HG02678 (cell line): ENCODE results near the gene ROR1.

Source experiments
- ATAC-seq: cut with Tn5 transposase; IDR thresholded peaks from one replicate; pipeline ENCODE4 v1.9.1; 2021; ENCODE audit warnings: mild to moderate bottlenecking, moderate library complexity; ENCODE audit not compliant: unreplicated experiment

Gene ROR1

DNA sequence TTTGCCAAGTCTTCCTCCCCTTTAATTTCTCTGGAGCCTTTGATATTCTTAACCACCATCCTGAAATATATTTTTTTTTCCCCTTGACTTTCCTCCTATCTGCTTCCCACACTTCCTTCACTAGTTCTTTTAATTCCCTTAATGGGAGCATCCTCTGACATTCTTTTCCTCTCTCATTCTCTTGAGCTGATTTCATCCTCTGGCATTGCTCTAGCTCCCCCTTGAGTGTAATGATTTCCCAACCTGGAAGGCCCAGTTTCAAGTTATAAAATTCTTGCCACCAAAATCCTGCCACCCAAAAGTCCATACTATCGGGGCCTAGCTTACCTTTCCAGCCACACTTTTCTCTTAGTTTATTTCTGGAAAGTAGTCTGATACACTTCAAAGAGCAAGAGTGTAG is 390.2 kb downstream of the ROR1 start:
- ATAC-seq, result no peak

DNA sequence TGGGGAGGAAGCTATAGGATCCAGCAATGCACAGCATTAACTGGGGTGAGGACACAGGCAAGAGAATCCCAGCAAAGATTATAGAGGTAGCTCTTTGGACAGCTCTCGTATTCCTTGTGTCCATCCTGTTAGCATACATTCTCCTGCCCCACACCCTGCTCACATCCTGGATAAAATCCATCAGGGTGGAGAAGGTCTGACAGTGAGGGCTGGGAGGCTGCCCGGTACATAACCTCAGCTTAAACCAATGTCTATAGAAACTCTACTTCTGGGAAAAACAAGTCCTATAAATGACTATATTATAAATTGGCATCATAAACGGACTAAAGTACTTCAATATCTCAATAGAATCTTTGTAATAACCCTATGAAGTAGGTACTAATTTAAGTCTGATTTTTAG is 392.8 kb downstream of the ROR1 start:
- ATAC-seq, result no peak

DNA sequence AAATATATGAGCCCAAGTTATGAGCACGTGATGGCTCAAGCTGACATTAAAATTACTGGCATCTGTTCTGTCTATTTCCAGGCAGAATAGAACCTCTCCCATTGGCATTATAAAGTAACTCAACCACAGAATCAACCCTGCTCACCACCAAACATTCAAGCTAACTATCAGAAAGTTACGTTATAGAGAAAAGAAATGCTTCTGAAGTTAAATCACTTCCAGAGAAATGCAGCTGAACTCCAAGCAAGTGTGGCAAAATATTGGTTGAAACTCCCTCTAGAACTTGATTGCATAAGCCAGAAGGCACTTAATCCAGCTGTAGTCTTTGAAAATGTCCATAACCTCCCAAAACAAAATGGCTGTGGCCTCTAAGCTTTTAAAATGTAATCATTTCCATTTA is 393.4 kb downstream of the ROR1 start:
- no peak for ATAC-seq

DNA sequence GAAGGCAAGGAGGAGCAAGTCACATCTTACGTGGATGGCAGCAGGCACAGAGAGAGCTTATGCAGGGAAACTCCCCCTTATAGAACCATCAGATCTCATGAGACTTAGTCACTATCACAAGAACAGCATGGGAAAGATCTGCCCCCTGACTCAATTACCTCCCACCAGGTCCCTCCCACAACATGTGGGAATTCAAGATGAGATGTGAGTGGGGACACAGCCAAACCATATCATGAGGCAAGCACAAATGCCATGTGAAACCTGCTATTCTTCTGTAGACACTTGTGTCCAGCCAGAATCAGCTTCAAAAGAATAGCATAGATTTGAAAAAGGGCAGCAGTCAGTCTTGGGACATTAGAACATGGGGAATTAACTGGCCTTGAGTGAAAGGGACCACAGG is 397.4 kb downstream of the ROR1 start:
- no peak for ATAC-seq

DNA sequence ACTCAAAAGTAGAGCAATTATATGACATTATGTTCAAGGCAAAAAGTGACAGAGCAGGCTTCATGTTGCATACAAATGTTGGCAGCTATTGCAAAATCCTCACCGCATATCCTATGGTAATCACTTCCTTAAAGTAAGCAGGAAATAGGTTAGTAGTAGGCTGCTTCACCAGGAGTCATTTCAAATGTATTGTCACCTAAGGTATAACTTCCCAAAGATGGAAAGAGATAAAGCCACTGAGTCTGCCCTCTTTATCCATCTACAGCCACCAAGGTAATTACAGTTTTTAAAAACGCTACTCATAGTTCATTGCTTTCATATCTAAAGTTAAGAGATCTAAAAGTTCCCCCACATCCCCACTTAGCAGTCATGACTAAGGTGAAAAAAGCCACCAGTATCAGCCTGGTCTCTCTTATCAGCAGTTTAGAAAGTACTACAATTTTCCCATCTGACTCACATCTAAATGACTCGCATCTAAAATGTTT is 398.0 kb downstream of the ROR1 start:
- peak; percentile 69 for ATAC-seq

DNA sequence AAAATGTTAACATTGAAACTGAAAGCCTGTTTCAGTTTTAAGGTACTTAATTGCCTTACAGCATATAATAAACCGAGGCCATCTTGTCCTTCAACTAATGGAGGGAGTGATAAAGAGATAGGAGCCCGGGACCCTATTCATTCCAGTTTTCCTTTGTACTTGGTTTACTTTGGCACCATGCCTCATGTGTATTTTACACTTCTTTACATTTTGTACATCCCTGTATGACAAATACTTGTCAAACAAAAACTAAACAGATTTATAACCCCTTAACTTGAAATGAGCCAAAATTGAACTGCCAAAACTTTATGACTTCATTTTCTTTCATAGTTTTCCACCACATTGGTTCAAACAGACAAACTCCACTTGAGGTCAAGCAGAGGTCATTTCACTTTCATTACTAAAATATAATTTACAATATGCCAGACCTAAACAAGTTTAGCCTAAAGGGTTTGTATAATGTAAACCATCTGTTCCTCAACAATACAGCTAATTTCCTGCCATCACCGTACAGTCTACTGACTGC is 398.7 kb downstream of the ROR1 start:
- no peak for ATAC-seq

DNA sequence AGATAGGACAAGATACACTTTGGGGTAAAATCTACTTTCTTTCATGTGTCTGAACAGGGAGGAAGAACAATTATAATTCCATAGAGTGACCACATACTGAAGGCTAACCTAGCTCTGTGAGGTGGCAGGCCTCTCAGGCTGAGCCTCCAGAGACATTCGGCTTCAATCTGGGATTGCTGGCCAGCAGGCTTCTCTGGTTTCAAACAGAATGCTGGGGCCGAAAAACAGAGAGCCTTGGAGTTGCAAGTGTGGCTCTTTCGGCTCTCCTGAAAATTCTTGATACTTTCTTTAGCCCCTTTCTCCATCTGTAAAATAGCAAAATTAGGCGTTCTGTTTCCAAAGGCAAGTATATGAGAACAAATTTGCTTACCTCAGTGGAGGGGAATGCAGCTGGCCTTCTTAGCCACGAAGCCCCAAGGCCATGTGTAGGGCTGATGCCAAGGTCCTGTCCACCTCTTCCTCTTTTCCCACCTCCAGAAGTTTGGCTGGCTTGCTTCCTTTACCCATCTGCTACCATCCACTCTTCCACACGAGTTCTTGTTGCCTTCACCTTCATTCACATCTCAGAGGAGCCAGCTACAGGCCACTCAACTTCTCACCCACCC is 399.6 kb downstream of the ROR1 start:
- ATAC-seq, result no peak

DNA sequence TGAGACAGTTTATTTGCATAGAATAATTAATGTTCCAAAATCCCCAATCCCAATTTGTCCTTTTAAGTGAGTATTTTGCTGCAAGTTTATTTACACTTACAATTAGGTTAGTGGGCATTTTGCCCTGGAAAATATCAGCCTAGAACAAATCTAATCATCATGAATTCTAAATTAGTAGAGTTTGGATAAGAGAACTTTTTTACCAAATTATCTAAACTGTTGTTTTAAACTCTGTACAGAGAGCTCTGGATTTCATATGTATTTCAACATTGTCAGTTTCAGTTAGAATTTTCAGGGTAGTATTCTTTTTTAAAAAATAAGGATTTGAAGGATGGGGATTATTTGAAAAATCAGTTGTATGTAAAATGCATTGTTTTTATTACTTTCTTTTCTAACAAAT is 401.8 kb downstream of the ROR1 start:
- no peak for ATAC-seq

DNA sequence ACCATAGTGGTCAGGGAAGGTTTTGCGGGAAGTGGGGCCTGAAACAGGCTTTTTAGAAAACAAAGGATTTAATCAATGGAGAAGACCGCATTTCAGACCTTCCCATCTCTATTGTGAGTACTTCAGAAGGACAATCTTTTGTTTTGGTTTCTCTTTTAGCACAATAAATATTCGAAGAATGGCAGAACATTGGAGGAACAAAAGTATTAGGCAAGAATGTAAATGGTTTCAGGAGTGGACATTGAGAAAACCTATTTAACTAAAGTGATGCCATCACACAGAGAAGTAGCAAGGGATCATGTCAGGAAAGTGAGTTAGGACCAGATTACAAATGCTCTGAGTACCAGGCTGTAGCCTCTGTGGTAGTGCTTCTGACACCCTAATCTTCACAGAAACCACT is 402.8 kb downstream of the ROR1 start:
- no peak for ATAC-seq

DNA sequence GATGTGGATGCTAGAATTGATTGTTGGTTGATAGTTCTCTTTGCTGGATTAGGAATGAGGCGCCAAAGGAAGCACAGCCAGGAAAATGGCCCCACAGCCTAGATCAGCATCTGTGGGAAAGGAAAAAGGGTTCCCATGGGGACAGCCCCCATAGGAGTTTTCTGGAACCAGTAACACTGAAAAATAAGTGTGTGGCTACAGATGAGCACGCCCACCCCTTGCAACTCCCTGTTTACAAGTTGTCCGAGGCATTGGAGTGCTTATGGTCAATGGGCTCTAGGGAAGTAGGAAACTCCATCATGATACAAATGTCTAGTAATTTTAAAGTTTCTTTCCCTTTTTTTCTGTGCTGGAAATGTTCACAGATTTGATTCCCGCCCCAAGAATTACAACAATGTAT is 405.8 kb downstream of the ROR1 start:
- no peak for ATAC-seq

DNA sequence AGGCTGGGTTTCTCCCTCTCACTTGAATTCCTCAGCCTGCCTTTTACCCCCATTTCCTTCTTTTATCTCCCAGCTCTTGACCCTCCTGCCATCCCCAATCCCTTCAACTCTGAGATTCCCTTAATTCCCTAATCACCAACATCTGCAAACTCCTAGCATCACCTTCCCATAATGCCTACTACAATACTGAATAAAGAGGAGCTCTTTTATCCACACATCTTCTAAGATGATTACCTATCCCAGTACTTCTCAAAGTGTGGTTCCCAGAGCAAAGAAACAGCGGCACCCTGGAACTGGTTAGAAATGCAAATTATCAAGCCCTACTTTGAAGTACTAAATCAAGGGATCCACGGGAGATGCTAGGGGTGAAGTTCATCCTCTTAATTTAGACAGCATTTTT is 408.4 kb downstream of the ROR1 start:
- ATAC-seq, result no peak

DNA sequence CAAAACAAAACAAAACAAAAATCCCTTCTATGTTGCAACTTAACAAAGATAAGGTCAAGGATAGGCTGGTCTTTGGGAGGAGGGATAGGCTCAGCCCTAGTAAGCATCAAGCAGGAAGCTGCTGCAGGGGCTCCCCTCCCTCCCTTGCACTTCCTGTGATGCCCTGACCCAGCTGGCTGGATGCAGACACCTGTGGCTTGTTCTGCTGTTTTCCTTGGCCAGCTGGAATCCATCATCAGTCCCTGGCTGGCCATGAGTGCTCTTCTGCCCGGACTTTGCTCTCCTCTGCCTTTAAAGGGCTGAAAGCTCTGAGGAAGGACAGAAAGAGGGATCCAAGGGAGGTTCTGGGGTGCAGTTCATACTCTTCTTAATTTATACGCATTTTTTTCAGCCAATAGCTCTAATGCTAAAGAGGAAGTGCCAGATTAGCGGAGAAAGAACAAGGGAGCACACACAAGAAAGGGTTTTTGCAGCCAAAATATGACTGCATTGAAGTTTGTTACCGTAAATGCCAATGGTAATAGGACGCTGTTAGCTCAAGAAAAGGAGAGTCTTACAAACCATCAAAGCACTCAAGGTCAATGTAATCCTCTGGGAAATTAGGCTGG is 409.7 kb downstream of the ROR1 start:
- no peak for ATAC-seq

DNA sequence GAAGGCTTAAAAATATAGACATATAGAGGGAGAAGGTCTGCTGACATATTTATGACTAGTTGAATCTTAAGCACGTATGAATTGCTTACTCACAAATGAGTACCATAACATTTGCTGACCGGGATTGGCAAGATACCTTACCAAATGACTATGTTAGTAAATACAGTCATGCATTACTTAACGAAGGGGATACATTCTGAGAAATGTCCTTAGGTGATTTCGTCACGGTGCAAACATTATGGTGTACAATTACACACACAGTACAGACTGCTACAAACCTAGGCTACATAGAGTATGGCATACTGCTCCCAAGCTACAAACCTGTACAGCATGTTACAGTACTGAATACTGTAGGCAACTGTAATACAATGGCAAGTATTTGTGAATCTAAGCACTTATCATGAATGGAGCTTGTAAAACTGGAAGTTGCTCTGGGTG is 410.2 kb downstream of the ROR1 start:
- no peak for ATAC-seq

DNA sequence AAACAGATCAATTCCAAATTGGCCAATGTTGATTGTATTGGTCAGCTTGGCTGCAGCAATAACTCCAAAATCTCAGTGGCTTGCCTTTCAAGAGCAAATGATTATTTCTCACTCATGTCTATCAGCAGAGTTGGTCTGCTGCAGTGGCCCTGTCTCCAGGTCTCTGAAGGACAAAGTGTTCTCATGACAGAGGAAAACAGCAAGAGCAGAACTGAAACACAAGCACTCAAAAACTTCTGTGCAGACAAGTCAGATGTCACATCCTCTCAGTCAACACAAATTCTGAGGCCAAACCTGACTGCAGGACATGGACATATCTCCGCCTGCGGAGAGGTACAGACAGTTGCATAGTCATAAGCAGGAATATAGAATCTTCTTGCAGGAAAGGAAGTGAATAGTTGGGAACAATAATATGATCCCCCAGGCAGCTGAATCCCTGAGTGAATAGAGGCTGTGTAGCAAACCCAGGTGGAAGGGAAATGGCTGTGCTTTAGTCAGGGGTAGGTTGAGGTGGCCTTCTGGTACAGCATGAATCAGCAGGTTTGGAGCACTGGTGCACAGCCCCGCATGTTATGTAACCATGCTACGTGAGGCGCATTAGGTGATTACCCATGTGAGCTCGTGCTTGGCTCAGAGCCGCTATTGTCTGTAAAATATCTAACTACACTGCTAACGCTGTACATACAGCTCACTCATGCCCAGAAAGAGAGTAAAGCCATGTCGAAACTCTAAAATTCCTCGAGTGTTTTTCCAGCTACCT is 412.5 kb downstream of the ROR1 start:
- no peak for ATAC-seq

DNA sequence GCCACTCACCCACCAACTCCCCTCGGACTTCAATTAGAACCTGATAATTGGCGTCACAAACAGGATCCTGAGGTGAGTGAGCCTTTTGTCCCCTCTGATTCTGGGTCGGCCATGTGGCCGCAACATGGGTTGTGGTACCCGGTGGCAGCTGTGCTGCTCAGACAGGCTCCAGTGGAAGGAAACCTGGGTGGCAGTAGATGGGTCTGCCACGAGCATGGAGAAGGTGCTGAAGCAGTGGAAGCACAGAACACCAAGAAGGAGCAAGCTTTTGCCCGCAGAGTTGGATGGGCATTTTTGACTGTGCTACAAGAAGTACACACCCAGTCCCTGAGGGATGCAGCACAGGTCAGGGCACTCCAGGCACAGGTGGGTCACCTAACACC is 413.1 kb downstream of the ROR1 start:
- no peak for ATAC-seq

DNA sequence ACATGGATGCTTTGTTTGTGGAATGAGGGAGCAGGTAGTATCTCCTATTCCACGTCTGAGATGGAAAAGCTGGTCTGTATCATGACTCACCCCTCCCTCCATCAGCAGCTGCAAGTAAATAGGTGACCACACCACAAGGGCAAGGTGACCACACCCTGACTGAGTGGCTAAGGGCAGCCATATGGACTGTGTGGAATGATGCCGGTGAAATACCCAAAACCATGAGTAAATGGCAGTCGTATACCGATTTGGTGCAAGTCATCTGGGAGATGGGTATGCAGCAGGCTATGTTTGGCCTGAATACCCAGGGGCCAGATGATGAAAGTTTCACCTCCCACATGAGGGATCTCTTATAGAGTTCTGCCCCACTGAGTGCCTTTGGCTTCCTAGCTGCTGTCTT is 413.8 kb downstream of the ROR1 start:
- ATAC-seq, result no peak

DNA sequence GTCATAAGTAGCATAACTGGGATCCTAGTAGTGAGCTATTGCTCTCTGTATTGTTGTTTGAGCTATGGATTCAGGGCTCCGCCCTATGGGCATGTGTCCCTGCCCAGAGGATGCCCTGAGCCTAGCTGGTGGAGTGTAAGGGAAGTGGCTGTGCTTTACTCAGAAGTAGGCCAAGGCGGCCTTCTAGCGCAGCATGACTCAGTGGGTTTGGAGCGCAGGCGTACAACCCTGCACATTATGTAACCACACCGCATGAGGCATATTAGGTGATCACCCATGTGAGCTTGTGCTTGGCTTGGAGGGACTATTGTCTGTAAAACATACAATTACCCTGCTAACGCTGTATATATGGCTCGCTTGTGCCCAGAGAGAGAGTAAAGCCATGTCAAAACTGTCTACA is 418.5 kb downstream of the ROR1 start:
- ATAC-seq, result no peak

DNA sequence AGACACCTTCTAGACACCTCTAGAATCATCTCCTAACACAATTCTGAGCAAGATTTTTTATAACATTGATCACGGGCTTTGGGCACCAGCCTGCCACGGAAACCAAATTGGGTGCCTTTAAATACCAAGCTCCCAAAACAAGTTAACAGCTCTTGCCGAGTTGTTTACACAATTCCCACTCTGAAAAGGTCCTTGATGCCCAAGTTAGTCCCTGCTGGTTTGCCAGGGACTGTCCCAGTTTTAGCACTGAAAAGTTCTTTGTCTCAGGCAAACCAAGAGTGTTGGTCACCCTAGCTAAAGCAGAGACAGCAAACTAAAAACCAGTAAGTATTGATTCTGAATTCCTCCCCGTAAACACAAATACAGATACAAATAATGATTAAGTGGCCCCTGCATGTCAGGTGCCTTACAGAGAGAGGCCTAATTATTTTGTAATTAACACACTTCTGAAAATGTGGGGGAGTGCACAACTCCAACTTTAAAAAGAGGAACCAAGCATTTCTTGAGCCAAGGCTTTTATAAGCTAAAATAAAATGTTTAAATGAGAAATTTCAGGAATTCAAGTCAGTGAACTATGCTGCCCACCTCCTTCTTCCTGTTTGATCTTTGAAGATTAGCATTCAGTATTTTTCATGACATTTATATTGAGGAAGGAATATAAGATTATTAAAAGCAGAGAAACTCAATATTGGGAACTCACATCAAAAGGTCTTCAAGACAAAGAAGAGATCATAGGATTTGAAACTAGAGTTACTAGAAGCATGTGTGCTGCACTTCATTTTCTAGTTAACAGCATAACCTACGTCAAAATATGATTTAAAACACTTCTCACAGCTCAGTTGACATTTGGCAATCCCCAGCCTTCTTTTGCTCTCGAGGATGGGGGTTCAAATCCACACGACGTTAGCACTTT is 420.6 kb downstream of the ROR1 start:
- ATAC-seq, result no peak

DNA sequence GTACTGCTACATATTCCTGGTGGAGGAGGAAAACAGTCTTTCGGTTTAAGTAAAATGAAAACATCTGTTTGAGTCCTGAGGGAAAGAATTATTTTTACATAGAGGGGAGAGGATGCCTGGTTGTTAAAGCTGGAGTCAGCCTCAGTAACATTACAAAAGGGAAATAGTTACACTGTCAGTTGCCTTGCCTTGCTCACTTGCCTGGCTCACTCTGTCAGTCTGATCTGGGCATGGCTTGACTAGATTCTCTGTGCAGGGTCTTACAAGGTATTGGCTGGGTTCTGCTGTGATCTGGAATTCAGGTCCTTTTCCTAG is 421.2 kb downstream of the ROR1 start:
- ATAC-seq, result no peak

DNA sequence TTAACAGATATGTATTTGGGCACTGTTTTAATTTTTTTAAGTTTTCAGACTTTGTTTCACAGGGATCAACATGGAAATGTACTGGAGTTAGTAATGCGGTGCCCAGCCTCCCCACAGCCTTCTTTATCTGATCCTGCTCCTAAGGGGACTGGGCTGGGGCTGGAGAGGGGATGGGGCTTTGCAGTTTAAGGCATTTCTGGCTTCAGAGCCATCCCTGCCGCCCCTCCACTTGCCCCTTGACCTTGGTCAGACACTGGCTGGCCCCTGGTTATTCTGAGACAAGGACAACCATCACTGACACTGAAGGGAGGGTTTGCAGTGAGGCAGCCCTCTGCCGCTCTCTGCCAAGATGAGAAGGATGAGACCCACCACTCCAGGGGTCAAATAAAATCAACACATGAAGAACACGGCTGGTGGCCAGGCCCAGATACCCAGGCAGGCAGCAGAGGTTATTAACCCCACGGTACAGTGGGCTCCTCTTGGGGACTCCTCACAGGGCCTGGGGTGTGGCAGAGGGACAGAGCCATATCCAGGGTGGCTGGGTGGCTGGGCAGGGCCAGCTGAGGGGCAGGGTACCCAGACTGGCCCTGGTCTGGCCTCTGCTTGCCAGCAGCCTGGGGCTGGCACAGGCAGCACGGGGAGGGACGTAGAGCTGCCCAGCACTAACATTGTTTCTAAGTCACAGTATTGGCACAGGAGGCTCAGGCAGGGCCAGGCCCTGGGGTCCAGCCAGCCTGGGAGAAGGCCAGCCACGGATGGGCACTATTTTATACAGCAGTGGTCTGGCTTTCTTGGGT is 422.5 kb downstream of the ROR1 start:
- ATAC-seq, result no peak
